Choroid plexus epithelial cell (primary cell): Measurements from ENCODE around the gene TMPRSS7.

Experiments used
- DNase-seq: peaks from one replicate; pipeline ENCODE4 v3.0.0-alpha.2; 2010; ENCODE audit warnings: low read depth
- H3K4me3 ChIP-seq: 2 replicates; pipeline ENCODE4 v1.5.1; 2011; ENCODE audit warnings: low read depth, mild to moderate bottlenecking, control low read depth, low read length, moderate library complexity
- CTCF ChIP-seq: conservative IDR thresholded peaks from 2 replicates; pipeline ENCODE4 v1.5.1; 2011; ENCODE audit warnings: low read depth, mild to moderate bottlenecking, control low read depth, inconsistent platforms, low read length, moderate library complexity

The TMPRSS7 gene

GRCh38 chr3:112000367-112000771 lies 34.2 kb upstream of the TMPRSS7 start:
- no peak overlapping the region for H3K4me3 ChIP-seq
- DNase-seq: no peak
- no peak for TF ChIP-seq CTCF

- no peak for TF ChIP-seq CTCF
- H3K4me3 ChIP-seq: no peak overlapping the region
- DNase-seq: no peak
These were observed 33.6 kb upstream of the TMPRSS7 start for GRCh38 chr3:112000966-112001365.

GRCh38 chr3:112001526-112001925 lies 33.0 kb upstream of the TMPRSS7 start:
- no peak overlapping the region for H3K4me3 ChIP-seq
- TF ChIP-seq CTCF: no peak
- DNase-seq: no peak

GRCh38 chr3:112002096-112002971 lies 32.2 kb upstream of the TMPRSS7 start:
- DNase-seq: no peak
- no peak for TF ChIP-seq CTCF
- no peak overlapping the region for H3K4me3 ChIP-seq

GRCh38 chr3:112003321-112004080 lies 31.0 kb upstream of the TMPRSS7 start:
- TF ChIP-seq CTCF: no peak
- H3K4me3 ChIP-seq: no peak overlapping the region
- no peak for DNase-seq

- DNase-seq: no peak
- no peak overlapping the region for H3K4me3 ChIP-seq
- TF ChIP-seq CTCF: no peak
These were observed 30.3 kb upstream of the TMPRSS7 start for GRCh38 chr3:112004187-112004586.
